ENCODE data around the gene ARRDC4.

Gene ARRDC4

GRCh38 chr15:97993310-97993738 lies 32.8 kb downstream of the ARRDC4 start:
- H3K79me2 ChIP-seq (ENCODE audit: insufficient read depth, low read length): no peaks in the 10 kb centered on the region
- H3K9ac ChIP-seq (ENCODE audit: low read length): no peak overlapping the region
- no peaks in the 10 kb centered on the region for H3K9me2 ChIP-seq (ENCODE audit: low read depth, low read length)
- H3K27ac ChIP-seq (ENCODE audit: low read depth, low read length, poor library complexity, severe bottlenecking): no peak overlapping the region
- H3K9me3 ChIP-seq (ENCODE audit: low read length): no peaks in the 10 kb centered on the region
- H3K4me1 ChIP-seq (ENCODE audit: insufficient read depth, low read length, severe bottlenecking): no peaks in the 10 kb centered on the region
- H3K4me2 ChIP-seq (ENCODE audit: low read length): no peak overlapping the region
- H3K36me3 ChIP-seq (ENCODE audit: insufficient read depth, low read length): no peaks in the 10 kb centered on the region
- TF ChIP-seq EZH2 (IDR thresholded peaks at IDR 0.05; ENCODE audit: borderline replicate concordance, low read length): no peak
- TF ChIP-seq, protein P1, sequence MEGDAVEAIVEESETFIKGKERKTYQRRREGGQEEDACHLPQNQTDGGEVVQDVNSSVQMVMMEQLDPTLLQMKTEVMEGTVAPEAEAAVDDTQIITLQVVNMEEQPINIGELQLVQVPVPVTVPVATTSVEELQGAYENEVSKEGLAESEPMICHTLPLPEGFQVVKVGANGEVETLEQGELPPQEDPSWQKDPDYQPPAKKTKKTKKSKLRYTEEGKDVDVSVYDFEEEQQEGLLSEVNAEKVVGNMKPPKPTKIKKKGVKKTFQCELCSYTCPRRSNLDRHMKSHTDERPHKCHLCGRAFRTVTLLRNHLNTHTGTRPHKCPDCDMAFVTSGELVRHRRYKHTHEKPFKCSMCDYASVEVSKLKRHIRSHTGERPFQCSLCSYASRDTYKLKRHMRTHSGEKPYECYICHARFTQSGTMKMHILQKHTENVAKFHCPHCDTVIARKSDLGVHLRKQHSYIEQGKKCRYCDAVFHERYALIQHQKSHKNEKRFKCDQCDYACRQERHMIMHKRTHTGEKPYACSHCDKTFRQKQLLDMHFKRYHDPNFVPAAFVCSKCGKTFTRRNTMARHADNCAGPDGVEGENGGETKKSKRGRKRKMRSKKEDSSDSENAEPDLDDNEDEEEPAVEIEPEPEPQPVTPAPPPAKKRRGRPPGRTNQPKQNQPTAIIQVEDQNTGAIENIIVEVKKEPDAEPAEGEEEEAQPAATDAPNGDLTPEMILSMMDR (IDR thresholded peaks at IDR 0.05; ENCODE audit: low read length): no peak
- H2AFZ ChIP-seq (ENCODE audit: low read length): no peak overlapping the region
- no peaks in the 10 kb centered on the region for H3K27me3 ChIP-seq (ENCODE audit: insufficient read depth, low read length)
- H4K20me1 ChIP-seq (ENCODE audit: insufficient read depth, low read length): no peaks in the 10 kb centered on the region
- no peak overlapping the region for H3K4me3 ChIP-seq (ENCODE audit: low read depth, low read length, poor library complexity, severe bottlenecking)
- no peaks in the 10 kb centered on the region for H3F3A ChIP-seq (ENCODE audit: insufficient read depth, low read length)

DNA sequence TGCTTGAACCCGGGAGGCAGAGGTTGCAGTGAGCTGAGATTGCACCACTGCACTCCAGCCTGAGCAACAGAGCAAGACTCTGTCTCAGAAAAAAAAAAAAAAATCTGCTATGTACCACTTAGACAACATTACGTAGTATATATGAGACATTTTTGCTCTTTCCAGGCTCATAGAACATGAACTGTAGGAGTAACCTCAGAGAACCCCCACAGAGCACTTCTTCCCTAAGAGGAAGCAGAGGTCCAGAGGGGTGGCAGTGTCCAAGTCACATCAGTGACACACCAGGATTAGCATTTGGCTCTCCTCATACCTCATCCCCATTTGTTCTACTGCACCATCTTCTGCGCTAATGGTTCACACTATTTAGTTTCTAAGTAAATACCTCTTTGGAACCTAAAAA lies 33.7 kb downstream of the ARRDC4 start:
- no peak overlapping the region for H3K27ac ChIP-seq (ENCODE audit: low read depth, low read length, poor library complexity, severe bottlenecking)
- H3K36me3 ChIP-seq (ENCODE audit: insufficient read depth, low read length): no peaks in the 10 kb centered on the region
- no peaks in the 10 kb centered on the region for H3K27me3 ChIP-seq (ENCODE audit: insufficient read depth, low read length)
- no peaks in the 10 kb centered on the region for H4K20me1 ChIP-seq (ENCODE audit: insufficient read depth, low read length)
- H3K4me2 ChIP-seq (ENCODE audit: low read length): no peak overlapping the region
- H3K4me1 ChIP-seq (ENCODE audit: insufficient read depth, low read length, severe bottlenecking): no peaks in the 10 kb centered on the region
- no peaks in the 10 kb centered on the region for H3K9me3 ChIP-seq (ENCODE audit: low read length)
- H2AFZ ChIP-seq (ENCODE audit: low read length): no peak overlapping the region
- H3K9ac ChIP-seq (ENCODE audit: low read length): no peak overlapping the region
- no peaks in the 10 kb centered on the region for H3K9me2 ChIP-seq (ENCODE audit: low read depth, low read length)
- no peak overlapping the region for H3K4me3 ChIP-seq (ENCODE audit: low read depth, low read length, poor library complexity, severe bottlenecking)
- H3F3A ChIP-seq (ENCODE audit: insufficient read depth, low read length): no peaks in the 10 kb centered on the region
- H3K79me2 ChIP-seq (ENCODE audit: insufficient read depth, low read length): no peaks in the 10 kb centered on the region
- TF ChIP-seq EZH2 (IDR thresholded peaks at IDR 0.05; ENCODE audit: borderline replicate concordance, low read length): no peak
- TF ChIP-seq, protein P1 (IDR thresholded peaks at IDR 0.05; ENCODE audit: low read length): no peak

DNA sequence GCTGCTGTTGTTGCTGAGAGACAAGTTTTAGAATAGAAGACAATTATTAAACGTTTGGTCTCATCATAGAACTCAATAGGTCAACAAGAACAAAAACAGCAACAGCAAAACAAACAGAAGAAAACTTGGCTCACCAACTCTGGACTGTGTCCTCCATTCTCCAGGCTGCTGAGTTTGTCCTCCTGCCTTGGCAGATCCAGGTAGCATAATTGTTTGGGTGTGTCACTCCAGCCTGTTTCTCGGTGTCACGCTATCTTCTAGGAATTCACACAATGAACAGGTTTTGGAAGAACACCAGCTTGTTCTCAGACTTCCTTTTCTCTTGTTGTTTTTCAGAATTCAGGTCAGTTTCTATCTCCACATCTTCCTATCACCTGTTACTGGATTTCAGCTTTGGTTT lies 34.7 kb downstream of the ARRDC4 start:
- Histone ChIP-seq H3K9me3 (ENCODE audit: low read length) (no peaks in the 10 kb centered on the region), H3K9ac (ENCODE audit: low read length) (no peak overlapping the region), H3K36me3 (ENCODE audit: insufficient read depth, low read length) (no peaks in the 10 kb centered on the region), H3K27ac (ENCODE audit: low read depth, low read length, poor library complexity, severe bottlenecking) (no peak overlapping the region), H3K4me3 (ENCODE audit: low read depth, low read length, poor library complexity, severe bottlenecking) (no peak overlapping the region), H2AFZ (ENCODE audit: low read length) (no peak overlapping the region), H3K4me1 (ENCODE audit: insufficient read depth, low read length, severe bottlenecking) (no peaks in the 10 kb centered on the region), H4K20me1 (ENCODE audit: insufficient read depth, low read length) (no peaks in the 10 kb centered on the region), H3K27me3 (ENCODE audit: insufficient read depth, low read length) (no peaks in the 10 kb centered on the region), H3K79me2 (ENCODE audit: insufficient read depth, low read length) (no peaks in the 10 kb centered on the region), H3K9me2 (ENCODE audit: low read depth, low read length) (no peaks in the 10 kb centered on the region), H3K4me2 (ENCODE audit: low read length) (no peak overlapping the region), H3F3A (ENCODE audit: insufficient read depth, low read length) (no peaks in the 10 kb centered on the region)
- TF ChIP-seq, protein P1 (IDR thresholded peaks at IDR 0.05; ENCODE audit: low read length): no peak
- TF ChIP-seq EZH2 (IDR thresholded peaks at IDR 0.05; ENCODE audit: borderline replicate concordance, low read length): no peak
